ENCODE measurements around the gene RXRA.

GRCh38 chr9:134402182-134402581, 75.9 kb downstream of the RXRA start:
- no peak for TF ChIP-seq CTCF (IDR thresholded peaks at IDR 0.05 in 2 of 3, conservative IDR thresholded peaks at IDR 0.05 in 1 of 3; ENCODE audit: control insufficient read depth in 2 of 3, extremely low read depth in 1 of 3, insufficient read depth in 1 of 3, low read depth in 3 of 3, low read length in 3 of 3)
- no peak for TF ChIP-seq POLR2A (IDR thresholded peaks at IDR 0.05; ENCODE audit: low read depth, low read length)
- no peak for TF ChIP-seq SUZ12 (IDR thresholded peaks at IDR 0.05; ENCODE audit: unreplicated experiment)
- TF ChIP-seq FOXK2 (IDR thresholded peaks at IDR 0.05), result no peak
- no peak for TF ChIP-seq SIN3A (IDR thresholded peaks at IDR 0.05; ENCODE audit: low read depth, low read length)
- no peak for TF ChIP-seq STAT3 (IDR thresholded peaks at IDR 0.05; ENCODE audit: low read depth, low read length)
- TF ChIP-seq SMAD1 (IDR thresholded peaks at IDR 0.05; ENCODE audit: low read depth, partially characterized antibody), result no peak
- no peak for TF ChIP-seq USF1 (IDR thresholded peaks at IDR 0.05; ENCODE audit: borderline replicate concordance, extremely low read length, insufficient read depth, low read depth, low read length)
- no peak for TF ChIP-seq PBX3 (IDR thresholded peaks at IDR 0.05; ENCODE audit: insufficient replicate concordance, low read depth, low read length)
- TF ChIP-seq RAD21 (IDR thresholded peaks at IDR 0.05; ENCODE audit: insufficient read depth, low read depth, low read length), result no peak
- TF ChIP-seq NR2C1 (IDR thresholded peaks at IDR 0.05), result no peak
- TF ChIP-seq IKZF1 (conservative IDR thresholded peaks at IDR 0.05), result no peak
- no peak for TF ChIP-seq CBFB (IDR thresholded peaks at IDR 0.05; ENCODE audit: low read depth)
- no peak for TF ChIP-seq SMC3 (IDR thresholded peaks at IDR 0.05; ENCODE audit: borderline replicate concordance, low read length)

Measured in GM12878 (cell line).